HG02884 (cell line): Measurements from ENCODE around the gene FAM170B.

ENCODE experiments used
- ATAC-seq: cut with Tn5 transposase; IDR thresholded peaks from one replicate; pipeline ENCODE4 v1.9.1; 2021; ENCODE audit warnings: mild to moderate bottlenecking, moderate library complexity; ENCODE audit not compliant: unreplicated experiment

FAM170B gene

GRCh38 chr10:49107111-49107886, 26.5 kb downstream of the FAM170B start:
- ATAC-seq = no peak

GRCh38 chr10:49106451-49106850, 27.4 kb downstream of the FAM170B start:
- ATAC-seq = no peak

- ATAC-seq = no peak
These were observed 28.7 kb downstream of the FAM170B start for GRCh38 chr10:49105076-49105475.

GRCh38 chr10:49104323-49104722, 29.5 kb downstream of the FAM170B start:
- no peak for ATAC-seq

GRCh38 chr10:49103761-49104160, 30.1 kb downstream of the FAM170B start:
- no peak for ATAC-seq

GRCh38 chr10:49099046-49099445, 34.8 kb downstream of the FAM170B start:
- no peak for ATAC-seq

- ATAC-seq = no peak
These were observed 36.9 kb downstream of the FAM170B start for GRCh38 chr10:49096890-49097445.

- no peak for ATAC-seq
These were observed 39.2 kb downstream of the FAM170B start for GRCh38 chr10:49094646-49095045.

GRCh38 chr10:49093922-49094321, 39.9 kb downstream of the FAM170B start:
- no peak for ATAC-seq

GRCh38 chr10:49092477-49092876, 41.3 kb downstream of the FAM170B start:
- ATAC-seq = no peak

- no peak for ATAC-seq
These were observed 42.2 kb downstream of the FAM170B start for GRCh38 chr10:49091450-49092210.

GRCh38 chr10:49090696-49091380, 43.0 kb downstream of the FAM170B start:
- ATAC-seq = no peak

- no peak for ATAC-seq
These were observed 43.6 kb downstream of the FAM170B start for GRCh38 chr10:49090189-49090575.

GRCh38 chr10:49089557-49090188, 44.1 kb downstream of the FAM170B start:
- no peak for ATAC-seq

GRCh38 chr10:49089152-49089551, 44.7 kb downstream of the FAM170B start:
- ATAC-seq = no peak

- ATAC-seq = no peak
These were observed 46.9 kb downstream of the FAM170B start for GRCh38 chr10:49086889-49087288.

- no peak for ATAC-seq
These were observed 50.6 kb downstream of the FAM170B start for GRCh38 chr10:49083261-49083660.

GRCh38 chr10:49082766-49083165, 51.1 kb downstream of the FAM170B start:
- no peak for ATAC-seq

GRCh38 chr10:49081547-49082275, 52.1 kb downstream of the FAM170B start:
- ATAC-seq = no peak
